Spleen (tissue), 11 donors: ENCODE measurements around the gene MEOX1. TPM values are rescaled to one million over a fixed set of nuclear protein-coding genes. Genes with fewer than 3 reads are reported as not detected.

Source experiments
- DNase-seq: peaks from one replicate; pipeline ENCODE4 v3.0.0-alpha.2; 2020
- H3K27ac ChIP-seq, 8 donors: fragments of 200-600 bp; sonication (generic) in 7 of 8; 1 replicate in 4 of 8; 2 replicates in 4 of 8; pipeline versions ENCODE4 v1.5.0 to v1.8.0; 2016 to 2021; ENCODE audit warnings: inconsistent platforms in 4 of 8, mild to moderate bottlenecking in 4 of 8, moderate library complexity in 1 of 8
- H3K27me3 ChIP-seq, 7 donors: fragments of 200-600 bp; sonication (generic) in 6 of 7; replicated peaks in 1 of 7; 1 replicate in 4 of 7; 2 replicates in 3 of 7; pipeline versions ENCODE4 v1.5.0 to v1.8.0; 2016 to 2021; ENCODE audit warnings: inconsistent platforms in 3 of 7, mild to moderate bottlenecking in 1 of 7
- H3K36me3 ChIP-seq, 6 donors: fragments of 200-600 bp; sonication (generic) in 5 of 6; 1 replicate in 4 of 6; 2 replicates in 2 of 6; pipeline versions ENCODE4 v1.5.0 to v1.8.0; 2016 to 2021; ENCODE audit warnings: inconsistent platforms in 2 of 6
- H3K4me1 ChIP-seq, 6 donors: fragments of 200-600 bp; sonication (generic) in 5 of 6; 1 replicate in 3 of 6; 2 replicates in 3 of 6; pipeline versions ENCODE4 v1.5.0 to v1.8.0; 2016 to 2021; ENCODE audit warnings: inconsistent platforms in 3 of 6
- H3K4me3 ChIP-seq, 8 donors: fragments of 200-600 bp; sonication (generic) in 7 of 8; 1 replicate in 4 of 8; 2 replicates in 4 of 8; pipeline versions ENCODE4 v1.5.0 to v1.8.0; 2016 to 2021; ENCODE audit warnings: inconsistent platforms in 4 of 8, mild to moderate bottlenecking in 4 of 8, moderate library complexity in 2 of 8
- H3K9me3 ChIP-seq, 8 donors: fragments of 200-600 bp; sonication (generic) in 7 of 8; 1 replicate in 4 of 8; 2 replicates in 4 of 8; pipeline versions ENCODE4 v1.5.0 to v1.8.0; 2016 to 2021; ENCODE audit warnings: inconsistent platforms in 4 of 8
- CTCF ChIP-seq, 11 experiments: fragments of 200-600 bp in 7 of 11; fragments of 450-650 bp in 4 of 11; sonication (generic) in 4 of 11; IDR thresholded peaks in 8 of 11; conservative IDR thresholded peaks in 3 of 11; 1 replicate in 7 of 11; 2 replicates in 4 of 11; pipeline versions ENCODE4 v1.4.0 to v1.8.0; 2016 to 2021; ENCODE audit warnings: antibody characterized with exemption in 11 of 11, inconsistent platforms in 4 of 11, mild to moderate bottlenecking in 1 of 11
- POLR2A ChIP-seq, 3 donors: fragments of 450-650 bp; IDR thresholded peaks; one replicate each; pipeline ENCODE4 v1.5.1; 2017; ENCODE audit warnings: antibody characterized with exemption in 3 of 3, mild to moderate bottlenecking in 1 of 3
- POLR2AphosphoS5 ChIP-seq, 3 donors: sonication (generic); formaldehyde crosslinking; IDR thresholded peaks; one replicate each; pipeline ENCODE4 v1.5.1; 2017; ENCODE audit warnings: antibody characterized with exemption in 3 of 3
- WGBS, 5 donors: extraction: QIAGEN DNeasy Blood & Tissue Kit in 3 of 5; methylation state at CpG; one replicate each; pipeline versions ENCODE4 v1.1.5 to v1.1.7; 2013 to 2018; 5-methylcytosine and 5-hydroxymethylcytosine counted together
- intact Hi-C: fragments of 100-400 bp; cut with DNase I; formaldehyde crosslinking; loops from one replicate; pipeline ENCODE4 v1.15.0; 2023; ENCODE audit warnings: low total_unique reads
- polyA plus RNA-seq, 3 donors: library from polyadenylated mRNA; stranded (reverse); fragments of 200-250 nt; gene quantifications; one replicate each; pipeline ENCODE4 v1.2.1, GENCODE V29; 2013
- total RNA-seq, 7 donors: library from RNA; depleted of rRNA in 3 of 7; stranded (reverse); fragments of >200 nt in 3 of 7; fragmentation: NEBNext Ultra II Directional in 4 of 7; extraction: Animal tissue kit (Norgen Biotek cat#: 25700) in 4 of 7; gene quantifications; one replicate each; pipeline versions ENCODE4 v1.1.0 to v1.2.1, GENCODE V29; 2016 to 2021
- donor health status: healthy with polysubstance abuse.
- donor health status: DM: no; HTN: no; CAD: no; lungs with moderate emphysema.
- donor health status: DM: no; HTN: no; CAD: no.
- donor health status: Bipolar disorder and iron deficiency.
- donor health status: healthy.
- donor health status: DM: no; HTN: no; CAD: no.
- donor health status: DM: yes; HTN: yes; CAD: no.

The MEOX1 gene
- total and polyA plus RNA-seq, 10 donors: 4.1 to 46.9 (median 14.4) TPM

DNA sequence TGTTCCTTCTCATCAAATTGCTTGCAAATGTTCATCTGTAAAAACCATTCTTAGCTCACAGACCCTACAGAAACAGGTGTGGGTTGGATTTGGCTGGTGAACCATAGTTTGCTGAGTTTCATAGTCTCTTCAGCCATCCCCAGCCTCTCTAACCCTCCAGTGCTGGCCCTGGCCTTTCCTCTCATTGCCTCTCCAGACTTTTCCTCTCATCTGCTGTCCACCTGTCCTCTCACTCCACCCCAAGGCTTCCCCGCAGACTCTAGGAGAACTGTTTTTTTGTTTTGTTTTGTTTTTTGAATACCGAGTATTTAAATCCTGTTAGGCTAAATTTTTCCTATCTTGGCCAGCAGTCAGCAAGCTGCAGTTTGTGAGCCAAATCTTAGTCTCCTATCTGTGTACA lies 41.1 kb downstream of the MEOX1 start:
- H3K4me1 ChIP-seq: peaks cover 0 to 22% (median 4%) of the 10 kb centered on the region in 6 donors
- H3K27ac ChIP-seq: no peak overlapping the region
- intact Hi-C loops: no loop called here
- TF ChIP-seq POLR2A (IDR thresholded peaks at IDR 0.05) (no peak), CTCF (IDR thresholded peaks at IDR 0.05 in 8 of 11, conservative IDR thresholded peaks at IDR 0.05 in 3 of 11) (no peak), POLR2AphosphoS5 (IDR thresholded peaks at IDR 0.05) (no peak)
- H3K4me3 ChIP-seq: no peak overlapping the region
- H3K9me3 ChIP-seq: no peaks in the 10 kb centered on the region
- H3K27me3 ChIP-seq: peaks cover 0 to 6% (median 0%) of the 10 kb centered on the region in 7 donors
- 55 to 77% (median 68%) methylated on average over 2 of the region's 2 CpGs for WGBS, 5 donors
- DNase-seq: no peak
- no peaks in the 10 kb centered on the region for H3K36me3 ChIP-seq

- H3K27me3 ChIP-seq: peaks cover 0 to 6% (median 0%) of the 10 kb centered on the region in 7 donors
- TF ChIP-seq POLR2AphosphoS5 (IDR thresholded peaks at IDR 0.05): no peak
- TF ChIP-seq CTCF (IDR thresholded peaks at IDR 0.05 in 8 of 11, conservative IDR thresholded peaks at IDR 0.05 in 3 of 11): no peak
- no peak for TF ChIP-seq POLR2A (IDR thresholded peaks at IDR 0.05)
- H3K27ac ChIP-seq: no peak overlapping the region
- no peak overlapping the region for H3K4me3 ChIP-seq
- H3K9me3 ChIP-seq: no peaks in the 10 kb centered on the region
- H3K36me3 ChIP-seq: no peaks in the 10 kb centered on the region
- WGBS, 5 donors: 86 to 94% (median 91%) methylated on average over 9 of the region's 9 CpGs
- DNase-seq: no peak
- intact Hi-C loops: no loop called here
- H3K4me1 ChIP-seq: peaks cover 0 to 22% (median 4%) of the 10 kb centered on the region in 6 donors
These were observed 41.6 kb downstream of the MEOX1 start for GRCh38 chr17:43620147-43620546.

GRCh38 chr17:43619705-43620104 lies 42.0 kb downstream of the MEOX1 start:
- no peak for DNase-seq
- H3K27ac ChIP-seq: peak overlapping the region in 1 of 8 donors; percentile 8
- no peaks in the 10 kb centered on the region for H3K36me3 ChIP-seq
- H3K9me3 ChIP-seq: no peaks in the 10 kb centered on the region
- WGBS, 5 donors: 61 to 71% (median 69%) methylated on average over 5 of the region's 5 CpGs
- H3K4me3 ChIP-seq: no peak overlapping the region
- H3K27me3 ChIP-seq: peaks cover 0 to 6% (median 0%) of the 10 kb centered on the region in 7 donors
- peaks cover 0 to 22% (median 4%) of the 10 kb centered on the region in 6 donors for H3K4me1 ChIP-seq
- TF ChIP-seq POLR2A (IDR thresholded peaks at IDR 0.05) (no peak), CTCF (IDR thresholded peaks at IDR 0.05 in 8 of 11, conservative IDR thresholded peaks at IDR 0.05 in 3 of 11) (no peak), POLR2AphosphoS5 (IDR thresholded peaks at IDR 0.05) (no peak)
- intact Hi-C loops: no loop called here

DNA sequence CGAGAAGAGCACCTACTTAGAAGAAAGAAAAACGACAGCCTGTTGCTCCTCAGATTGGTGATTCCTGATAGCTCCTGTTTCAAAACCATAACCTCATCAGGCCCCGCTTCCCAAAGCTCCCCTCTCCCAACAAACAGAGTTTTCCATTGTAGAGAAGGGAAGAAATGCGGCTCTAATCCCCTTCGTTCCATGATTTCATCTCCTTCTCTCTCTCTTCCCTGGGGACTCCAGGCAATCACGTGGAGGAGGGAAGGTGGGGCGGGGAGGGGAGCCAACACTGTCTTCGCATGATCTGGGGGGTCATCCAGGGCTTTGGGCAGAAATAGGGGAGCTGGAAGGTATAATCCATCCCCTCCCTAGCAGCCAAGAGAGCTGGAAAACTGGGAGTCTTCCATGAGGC lies 43.4 kb downstream of the MEOX1 start:
- WGBS, 5 donors: 88 to 93% (median 92%) methylated on average over 8 of the region's 8 CpGs
- intact Hi-C loops: no loop called here
- no peak for DNase-seq
- Histone ChIP-seq H3K9me3 (no peaks in the 10 kb centered on the region), H3K27me3 (peaks cover 0 to 17% (median 0%) of the 10 kb centered on the region in 7 donors), H3K27ac (no peak overlapping the region), H3K4me3 (no peak overlapping the region), H3K4me1 (peaks cover 0 to 22% (median 4%) of the 10 kb centered on the region in 6 donors), H3K36me3 (no peaks in the 10 kb centered on the region)
- TF ChIP-seq POLR2AphosphoS5 (IDR thresholded peaks at IDR 0.05) (no peak), CTCF (IDR thresholded peaks at IDR 0.05 in 8 of 11, conservative IDR thresholded peaks at IDR 0.05 in 3 of 11) (no peak), POLR2A (IDR thresholded peaks at IDR 0.05) (no peak)
